PC-3 (cell line): ENCODE measurements around the gene LYL1. TPM values are rescaled to one million over a fixed set of nuclear protein-coding genes. Genes with fewer than 3 reads are reported as not detected.

Source experiments
- ATAC-seq: fragments of 200-7000 bp; cut with Tn5 transposase; 2 replicates; pipeline ENCODE4 v1.9.1; 2020; ENCODE audit warnings: mild to moderate bottlenecking, moderate library complexity
- BruUV-seq: library from RNA; stranded (reverse); fragments of 400-500 nt; replicated peaks from 2 replicates; lab custom pipeline; 2021; lab: Mats Ljungman, UMichigan
- CTCF ChIA-PET: fragments of 300-600 bp; sonication (Branson Sonifier 250); formaldehyde crosslinking; loops from one replicate; lab custom pipeline; 2022; ENCODE audit warnings: antibody characterized with exemption; lab: Charles Lee
- POLR2A ChIA-PET: fragments of 300-600 bp; sonication (Branson Sonifier 250); formaldehyde crosslinking; loops from one replicate; lab custom pipeline; 2022; ENCODE audit warnings: antibody characterized with exemption; ENCODE audit not compliant: unreplicated experiment; lab: Charles Lee
- DNase-seq: peaks from one replicate; pipeline ENCODE4 v3.0.0-alpha.2; 2015
- H2AFZ ChIP-seq: fragments of 300-600 bp; sonication (generic); 2 replicates; pipeline ENCODE4 v1.6.0; 2016; ENCODE audit warnings: antibody characterized with exemption, low read length
- H3F3A ChIP-seq: fragments of 300-600 bp; sonication (generic); one replicate; pipeline ENCODE4 v1.6.0; 2017; ENCODE audit warnings: antibody characterized with exemption, low read length, control low read depth, mild to moderate bottlenecking; ENCODE audit not compliant: unreplicated experiment
- H3K27ac ChIP-seq: fragments of 300-600 bp; sonication (generic); 2 replicates; pipeline ENCODE4 v1.5.1; 2016; ENCODE audit warnings: mild to moderate bottlenecking, low read length
- H3K27me3 ChIP-seq: fragments of 300-600 bp; sonication (generic); 2 replicates; pipeline ENCODE4 v1.6.1; 2016; ENCODE audit warnings: low read length, mixed read lengths
- H3K36me3 ChIP-seq: fragments of 300-600 bp; sonication (generic); 2 replicates; pipeline ENCODE4 v1.6.1; 2016; ENCODE audit warnings: low read depth, mixed run types, low read length, mixed read lengths
- H3K4me1 ChIP-seq: fragments of 300-600 bp; sonication (generic); 2 replicates; pipeline ENCODE4 v1.5.1; 2016; ENCODE audit warnings: low read length; ENCODE audit not compliant: insufficient read depth
- H3K4me2 ChIP-seq: fragments of 300-600 bp; sonication (generic); 2 replicates; pipeline ENCODE4 v1.6.0; 2016; ENCODE audit warnings: low read length
- H3K4me3 ChIP-seq: fragments of 300-600 bp; sonication (generic); 2 replicates; pipeline ENCODE4 v1.5.1; 2016; ENCODE audit warnings: mild to moderate bottlenecking, low read length, mixed read lengths
- H3K79me2 ChIP-seq: fragments of 300-600 bp; sonication (generic); 2 replicates; pipeline ENCODE4 v1.6.1; 2017; ENCODE audit warnings: low read length, mixed read lengths
- H3K9ac ChIP-seq: fragments of 300-600 bp; sonication (generic); 2 replicates; pipeline ENCODE4 v1.6.0; 2016; ENCODE audit warnings: mild to moderate bottlenecking, low read length
- H3K9me2 ChIP-seq: fragments of 300-600 bp; sonication (generic); replicated peaks from 2 replicates; pipeline ENCODE4 v1.6.1; 2016; ENCODE audit warnings: mixed run types, low read length, mixed read lengths
- H3K9me3 ChIP-seq: fragments of 300-600 bp; sonication (generic); 2 replicates; pipeline ENCODE4 v1.6.1; 2016; ENCODE audit warnings: low read length, mixed read lengths
- H4K20me1 ChIP-seq: fragments of 300-600 bp; sonication (generic); 2 replicates; pipeline ENCODE4 v1.6.1; 2016; ENCODE audit warnings: low read length, mixed read lengths
- CTCF ChIP-seq: fragments of 300-600 bp; sonication (generic); conservative IDR thresholded peaks from 2 replicates; pipeline ENCODE4 v1.5.1; 2017; ENCODE audit warnings: antibody characterized with exemption, low read depth, mild to moderate bottlenecking, low read length
- EZH2 ChIP-seq: fragments of 300-600 bp; sonication (generic); IDR thresholded peaks from one replicate; pipeline ENCODE4 v1.6.1; 2017; ENCODE audit warnings: antibody characterized with exemption, mild to moderate bottlenecking, low read length; ENCODE audit not compliant: unreplicated experiment
- EZH2phosphoT487 ChIP-seq: fragments of 300-600 bp; sonication (generic); IDR thresholded peaks from 2 replicates; pipeline ENCODE4 v1.6.1; 2018; ENCODE audit warnings: mild to moderate bottlenecking, antibody characterized with exemption, low read length, borderline replicate concordance
- intact Hi-C: fragments of 100-400 bp; cut with micrococcal nuclease; formaldehyde crosslinking; loops from 2 replicates; pipeline ENCODE4 v1.9.0; 2023
- total RNA-seq: library from RNA; depleted of rRNA; stranded (reverse); fragments of >200 nt; gene quantifications from 2 replicates; pipeline ENCODE4 v1.2.3, GENCODE V29; 2014

Gene LYL1
- total RNA-seq, 1 experiment from 2014 or later: 3.3 TPM

DNA sequence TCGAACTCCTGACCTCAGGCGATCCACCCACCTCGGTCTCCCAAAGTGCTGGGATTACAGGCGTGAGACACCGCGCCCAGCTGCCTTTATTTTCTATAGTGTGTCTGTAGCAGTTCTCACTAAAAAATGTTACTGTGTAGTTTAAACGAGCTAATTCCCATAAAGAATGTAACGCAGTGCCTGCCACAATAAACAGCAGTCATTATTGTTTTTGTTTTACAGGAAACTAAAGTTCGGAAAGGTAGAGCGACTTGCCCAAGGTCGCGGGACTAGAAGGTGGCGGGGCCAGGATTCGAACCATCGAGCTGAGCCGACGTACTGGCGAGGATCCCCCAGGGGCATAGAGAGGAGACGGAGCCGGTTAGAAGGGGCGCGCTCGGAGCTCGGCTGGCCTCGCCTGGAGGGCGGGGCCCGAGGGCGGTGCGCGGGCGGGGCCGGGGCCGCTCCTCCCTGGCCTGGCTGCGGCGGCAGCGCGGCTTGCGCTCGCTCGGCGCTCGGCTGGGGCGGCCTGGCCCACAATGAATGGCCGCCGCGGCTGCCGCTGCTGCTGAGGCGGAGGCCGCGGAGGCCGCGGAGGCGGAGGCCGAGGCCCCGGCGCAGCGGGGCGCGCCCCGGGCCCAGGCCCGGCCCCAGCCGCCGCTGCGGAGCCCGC lies 15.2 kb upstream of the LYL1 start, which contains the start of gene NACC1:
Gene NACC1, plus strand, starts transcription at position 493 of the 652 bp plus-strand sequence. CDS start 16,944 bp downstream, outside the sequence.
- Histone ChIP-seq H3K27me3 (no peaks in the 10 kb centered on the region), H3K27ac (peak within 1 kb of the TSS; percentile 81), H3F3A (peaks cover 4% of the 10 kb centered on the region), H3K4me1 (peaks cover 38% of the 10 kb centered on the region), H3K4me3 (peak within 1 kb of the TSS; percentile 93), H3K9me2 (no peaks in the 10 kb centered on the region), H2AFZ (peak within 1 kb of the TSS; percentile 82), H3K79me2 (peaks cover 81% of the 10 kb centered on the region), H3K4me2 (peak within 1 kb of the TSS; percentile 96), H4K20me1 (peaks cover 40% of the 10 kb centered on the region), H3K9me3 (no peaks in the 10 kb centered on the region), H3K9ac (peak within 1 kb of the TSS; percentile 95), H3K36me3 (peaks cover 23% of the 10 kb centered on the region; the same call in 1 of the 2 replicates)
- POLR2A ChIA-PET: interaction anchor here (0.5 to 0.6 kb wide), 4 partner anchors 32 to 211 kb away, joined by 3 to 8 read pairs (median 4); no protein-coding TSS in a partner anchor
- intact Hi-C loops: loop anchor here (1.0 kb wide), 1 partner anchor 32 kb away; the partner anchor contains the start of genes IER2 and STX10
- TF ChIP-seq EZH2 (no peak), CTCF (no peak), EZH2phosphoT487 (no peak)
- BruUV-seq: no TSS peak
- CTCF ChIA-PET: interaction anchor here (1.2 kb wide), 1 partner anchor 140 kb away, joined by 3 read pairs; no protein-coding TSS in a partner anchor
- peak; percentile 71 for ATAC-seq
- DNase-seq: peak; percentile 95

DNA sequence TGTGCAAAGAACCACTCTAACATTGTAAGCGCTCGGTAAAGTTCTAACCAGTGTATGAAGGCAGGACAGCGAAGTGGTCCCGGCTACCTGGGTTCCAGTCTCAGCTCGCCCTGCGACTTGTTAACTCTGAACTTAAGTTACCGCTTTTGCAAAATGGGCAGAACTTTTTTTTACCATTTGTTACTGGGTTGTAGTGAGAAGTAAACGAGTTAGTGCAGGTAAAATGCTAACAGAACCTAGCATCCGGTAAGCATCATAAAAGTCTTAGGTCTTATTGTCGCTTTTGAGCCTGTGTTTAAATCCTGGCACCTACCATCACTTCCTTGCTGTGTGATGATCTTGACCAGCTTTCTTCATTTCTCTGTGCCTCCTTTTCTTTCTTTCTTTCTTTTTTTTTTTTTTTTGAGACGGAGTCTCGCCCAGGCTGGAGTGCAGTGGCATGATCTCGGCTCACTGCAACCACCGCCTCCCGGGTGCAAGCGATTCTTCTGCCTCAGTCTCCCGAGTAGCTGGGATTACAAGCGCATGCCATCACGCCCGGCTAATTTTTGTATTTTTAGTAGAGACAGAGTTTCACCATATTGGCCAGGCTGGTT lies 14.6 kb upstream of the LYL1 start:
- H3K4me1 ChIP-seq: peaks cover 38% of the 10 kb centered on the region
- H3K9ac ChIP-seq: peak overlapping the region; percentile 94
- peak overlapping the region; percentile 91 for H3K4me3 ChIP-seq
- H3F3A ChIP-seq: peaks cover 4% of the 10 kb centered on the region
- H3K79me2 ChIP-seq: peaks cover 74% of the 10 kb centered on the region
- ChIA-PET POLR2A (interaction anchor here (0.6 kb wide), 2 partner anchors 50 to 57 kb away, joined by 3 to 4 read pairs; no protein-coding TSS in a partner anchor), CTCF (interaction anchor here (0.6 to 1.2 kb wide), 3 partner anchors 134 to 155 kb away, joined by 3 to 6 read pairs (median 4); no protein-coding TSS in a partner anchor)
- no peaks in the 10 kb centered on the region for H3K9me2 ChIP-seq
- peak overlapping the region; percentile 96 for H3K4me2 ChIP-seq
- DNase-seq (no peak), ATAC-seq (peak; percentile 3; the same call in 1 of the 2 replicates)
- peaks cover 33% of the 10 kb centered on the region for H4K20me1 ChIP-seq
- peak overlapping the region; percentile 82 for H2AFZ ChIP-seq
- no TSS peak for BruUV-seq
- H3K27me3 ChIP-seq: no peaks in the 10 kb centered on the region
- peak overlapping the region; percentile 81 for H3K27ac ChIP-seq
- H3K36me3 ChIP-seq: peaks cover 24% of the 10 kb centered on the region; the same call in 1 of the 2 replicates
- intact Hi-C loops: loop anchor here (1.0 kb wide), 1 partner anchor 33 kb away; the partner anchor contains the start of genes IER2 and STX10
- TF ChIP-seq CTCF: no peak
- TF ChIP-seq EZH2phosphoT487: no peak
- no peaks in the 10 kb centered on the region for H3K9me3 ChIP-seq
